ENCODE measurements around the gene HES7. TPM values are rescaled to one million over a fixed set of nuclear protein-coding genes. Genes with fewer than 3 reads are reported as not detected.
"Not testable (repeated sequence)": the region's sequence is repeated elsewhere in the genome, so short reads cannot be mapped to it uniquely, and the experiment has no call there.

The HES7 gene
- polyA plus RNA-seq, 12 donors = 0.12 to 0.29 (median 0.14) TPM; not detected in 9

DNA sequence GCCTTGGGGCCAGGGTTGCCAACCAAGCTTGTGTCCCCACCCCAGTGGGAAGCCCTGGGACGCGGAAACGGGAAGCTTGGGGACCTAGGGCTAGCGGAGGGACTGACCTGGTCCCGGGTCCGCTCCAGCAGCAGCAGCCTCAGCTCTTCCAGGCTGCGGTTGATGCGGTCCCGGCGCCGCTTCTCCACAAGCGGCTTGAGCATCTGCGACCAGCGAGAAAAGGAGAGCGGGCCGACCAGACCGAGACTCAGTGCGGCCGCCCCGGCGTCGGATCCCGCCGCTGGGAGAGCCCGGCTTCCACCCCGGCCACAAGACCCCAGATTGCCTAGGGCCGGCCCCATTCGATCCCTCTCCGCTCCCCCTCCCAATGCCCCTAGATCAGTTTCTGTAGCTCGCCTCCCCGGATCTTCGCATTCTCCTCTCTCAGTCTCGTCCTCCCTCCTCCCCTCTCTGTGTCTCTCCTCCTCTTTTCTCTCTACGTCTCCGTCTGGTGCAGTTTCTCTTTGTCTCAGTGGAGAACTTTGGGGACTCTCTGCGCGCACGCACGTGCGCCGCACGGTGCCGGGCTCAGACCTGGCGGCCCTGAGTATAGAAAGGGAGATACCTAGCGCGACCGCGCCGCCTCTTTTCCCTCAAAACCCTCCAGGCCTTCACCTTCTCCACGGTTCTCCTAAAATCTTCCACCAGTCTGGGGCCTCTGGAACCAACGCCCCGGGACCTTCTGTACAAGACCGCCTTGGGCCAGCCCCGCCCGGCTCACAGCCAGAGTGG lies 797 bp downstream of the HES7 start:
- DNase-seq = no peak

DNA sequence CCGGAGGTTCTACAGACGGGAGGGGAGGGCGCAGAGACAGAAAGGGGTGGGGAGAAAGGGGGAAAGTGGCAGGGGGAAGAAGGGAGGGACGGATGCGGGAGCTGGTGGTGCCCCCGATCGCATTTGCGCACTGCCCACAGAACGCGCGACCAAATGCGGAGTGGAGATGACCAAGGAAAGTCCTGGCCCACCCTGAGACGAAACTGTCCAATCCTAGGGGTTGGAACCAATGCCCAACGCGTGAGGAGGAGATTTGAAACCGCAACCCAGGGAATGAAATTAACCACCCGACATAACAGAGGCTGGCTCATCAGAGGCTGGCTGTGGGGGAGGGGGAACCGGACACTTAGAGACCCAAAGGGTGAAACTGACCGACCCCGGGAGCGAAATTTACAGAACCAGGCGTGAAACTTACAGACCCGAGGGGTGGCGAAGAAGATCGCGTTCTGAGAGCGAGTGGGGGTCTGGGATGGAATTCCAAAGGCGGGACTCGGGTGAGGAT lies 1.4 kb downstream of the HES7 start:
- DNase-seq = no peak

DNA sequence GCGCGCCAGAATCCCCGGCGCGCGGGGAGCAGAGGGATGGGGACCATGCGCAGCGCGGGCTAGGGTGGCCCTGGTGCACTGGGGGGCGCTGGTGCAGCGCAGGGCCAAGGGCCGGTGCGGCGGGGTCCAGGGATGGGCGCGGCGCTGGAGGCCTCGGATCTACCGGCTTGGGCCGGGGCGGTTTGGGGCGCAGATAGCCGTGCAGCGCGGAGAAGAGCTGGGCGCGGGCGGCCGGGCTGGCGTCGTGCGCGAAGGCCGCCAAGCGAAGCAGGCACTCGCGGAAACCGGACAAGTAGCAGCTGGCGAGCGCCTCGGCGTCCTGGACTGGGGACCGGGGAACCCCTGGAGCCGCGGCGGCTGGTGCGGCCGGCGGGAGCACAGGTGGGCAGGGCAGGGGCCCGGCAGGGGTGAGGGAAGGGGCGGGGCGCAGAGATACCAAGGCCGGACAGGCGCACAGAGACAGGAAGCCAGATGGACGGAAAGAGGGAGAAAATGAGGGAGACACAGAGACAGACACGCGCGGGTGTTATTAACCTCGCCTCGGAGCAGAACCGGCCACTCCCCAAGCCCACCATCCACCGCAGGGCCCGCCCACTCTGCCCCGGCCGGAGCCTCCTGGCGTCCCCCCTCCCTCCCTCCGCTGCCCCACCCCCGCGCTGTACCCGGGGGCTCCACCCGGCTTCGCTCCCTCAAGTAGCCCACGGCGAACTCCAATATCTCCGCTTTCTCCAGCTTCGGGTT lies 2.1 kb downstream of the HES7 start:
- peak; percentile 38 for DNase-seq

DNA sequence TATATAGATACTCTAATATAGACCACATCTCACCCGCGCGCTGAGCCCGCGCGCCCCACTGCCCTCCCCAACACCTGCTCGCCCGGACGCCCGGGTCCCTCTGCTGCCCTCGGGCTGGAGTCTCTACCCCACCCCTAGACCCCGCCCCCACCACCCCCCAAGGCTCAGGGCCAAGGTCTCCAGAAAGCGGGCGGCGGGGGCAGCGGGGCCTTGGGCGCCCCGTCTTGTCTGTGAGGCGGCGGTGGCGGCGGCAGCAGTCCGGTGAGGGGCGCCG lies 2.6 kb downstream of the HES7 start:
- DNase-seq = no peak

DNA sequence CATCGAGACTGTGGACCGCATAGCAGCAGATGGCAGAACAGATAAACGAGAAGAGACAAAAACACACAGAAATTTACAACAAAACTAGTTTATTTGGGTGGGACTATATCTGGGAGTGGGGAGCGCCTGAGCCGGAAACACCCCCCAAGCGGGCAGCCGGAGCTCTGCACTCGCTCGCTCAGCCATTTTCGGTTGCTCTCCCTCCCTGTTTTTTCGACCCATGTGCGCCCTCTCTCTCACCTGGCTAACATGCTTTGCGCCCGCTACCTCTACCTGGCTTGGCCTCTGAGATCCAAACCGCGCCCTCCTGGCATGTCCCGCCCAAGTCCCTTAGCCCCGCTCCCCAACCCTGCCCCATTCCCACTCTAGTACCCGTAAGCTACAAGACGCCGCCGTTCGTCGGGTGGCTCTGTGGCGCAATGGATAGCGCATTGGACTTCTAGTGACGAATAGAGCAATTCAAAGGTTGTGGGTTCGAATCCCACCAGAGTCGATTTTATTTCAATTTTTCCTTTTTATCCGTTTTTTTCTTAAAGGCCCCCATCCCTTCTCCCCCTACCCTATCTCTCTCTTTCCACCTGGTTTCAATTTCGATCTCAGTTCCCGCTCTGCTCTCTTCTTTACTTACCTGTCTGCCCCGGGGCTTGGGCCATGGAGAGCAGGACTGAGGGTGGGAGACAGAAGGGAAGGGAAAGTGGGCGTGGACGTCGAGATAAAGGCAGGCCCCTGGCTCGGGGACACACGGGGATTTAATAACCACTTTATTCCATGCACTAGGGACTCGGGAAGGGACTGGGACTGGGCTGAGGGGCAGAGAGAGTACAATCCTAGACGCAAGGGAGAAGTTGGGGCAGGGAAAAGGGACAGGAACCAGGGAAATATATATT lies 3.1 kb downstream of the HES7 start:
- DNase-seq = peak; percentile 4

DNA sequence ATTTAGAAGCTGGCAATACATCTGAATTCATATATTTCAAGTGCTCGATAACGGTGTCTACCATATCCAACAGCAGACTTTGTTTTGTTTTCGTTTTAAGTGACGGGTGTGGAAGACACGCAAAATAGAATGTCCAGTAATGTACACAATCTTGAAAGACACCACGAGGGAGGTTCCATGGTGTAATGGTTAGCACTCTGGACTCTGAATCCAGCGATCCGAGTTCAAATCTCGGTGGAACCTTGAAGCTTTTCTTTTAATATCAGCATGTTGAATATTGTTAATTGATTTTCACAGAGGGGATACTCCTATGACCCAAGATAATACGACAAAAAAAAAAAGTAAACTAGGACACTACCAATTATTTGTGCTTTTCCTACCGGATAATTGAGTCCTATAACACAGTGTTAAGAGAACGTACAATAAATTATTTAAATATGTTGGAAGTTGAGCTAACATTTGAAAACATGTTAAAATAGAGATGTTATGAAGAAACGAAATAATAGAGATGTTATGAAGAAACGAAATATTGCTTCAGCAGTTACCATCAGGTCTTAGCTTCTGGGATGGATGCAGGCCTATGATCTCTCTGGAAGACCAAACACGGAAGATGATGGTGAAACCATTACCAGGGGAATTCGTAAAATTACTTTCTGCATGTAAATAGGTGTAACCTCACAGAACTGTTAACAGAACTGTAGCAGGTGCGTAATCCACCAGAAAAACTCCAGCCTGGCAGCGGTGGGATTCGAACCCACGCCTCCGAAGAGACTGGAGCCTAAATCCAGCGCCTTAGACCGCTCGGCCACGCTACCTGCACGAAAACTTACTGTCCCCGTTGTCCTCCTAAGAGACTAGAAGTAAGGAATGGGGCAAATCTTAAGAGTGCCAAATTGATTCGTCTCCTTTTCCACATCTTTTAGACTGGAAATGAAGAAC lies 4.1 kb downstream of the HES7 start:
- peak; percentile 95 for DNase-seq

DNA sequence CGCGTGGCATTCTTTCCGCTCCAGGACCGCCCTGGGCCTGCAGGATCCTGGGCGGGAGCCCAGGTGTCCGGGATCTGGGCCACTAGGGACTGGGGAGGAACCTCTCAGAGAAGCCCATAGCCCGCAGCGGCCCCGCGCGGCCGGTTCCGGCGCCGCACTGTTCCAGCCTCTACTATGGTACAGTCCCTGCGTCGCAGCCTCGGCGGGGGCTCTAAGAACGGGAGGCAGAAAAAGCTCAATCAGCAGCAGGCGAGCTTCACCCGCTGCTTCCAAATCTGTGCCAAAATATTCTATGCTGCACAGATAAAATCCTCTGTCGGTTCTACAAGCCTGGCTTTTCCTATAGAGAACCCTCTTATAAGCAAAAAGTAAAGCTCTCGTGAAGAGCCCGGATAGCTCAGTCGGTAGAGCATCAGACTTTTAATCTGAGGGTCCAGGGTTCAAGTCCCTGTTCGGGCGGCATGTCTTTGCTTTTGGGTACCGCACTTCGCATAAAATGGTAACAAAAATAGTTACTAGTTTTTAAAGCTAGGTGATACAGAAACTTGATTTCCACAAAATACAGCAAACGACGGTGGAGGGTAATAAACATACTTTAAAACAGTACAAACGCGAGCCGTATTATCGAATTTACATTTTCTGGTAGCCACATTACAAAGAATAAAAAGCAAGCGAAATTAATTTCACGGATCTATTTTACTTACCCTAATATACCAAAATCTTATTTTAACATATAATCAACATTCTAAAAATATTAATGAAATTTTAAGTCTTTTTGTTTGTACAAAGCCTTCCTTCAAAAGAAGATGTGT lies 4.9 kb downstream of the HES7 start:
- DNase-seq = peak; percentile 85

DNA sequence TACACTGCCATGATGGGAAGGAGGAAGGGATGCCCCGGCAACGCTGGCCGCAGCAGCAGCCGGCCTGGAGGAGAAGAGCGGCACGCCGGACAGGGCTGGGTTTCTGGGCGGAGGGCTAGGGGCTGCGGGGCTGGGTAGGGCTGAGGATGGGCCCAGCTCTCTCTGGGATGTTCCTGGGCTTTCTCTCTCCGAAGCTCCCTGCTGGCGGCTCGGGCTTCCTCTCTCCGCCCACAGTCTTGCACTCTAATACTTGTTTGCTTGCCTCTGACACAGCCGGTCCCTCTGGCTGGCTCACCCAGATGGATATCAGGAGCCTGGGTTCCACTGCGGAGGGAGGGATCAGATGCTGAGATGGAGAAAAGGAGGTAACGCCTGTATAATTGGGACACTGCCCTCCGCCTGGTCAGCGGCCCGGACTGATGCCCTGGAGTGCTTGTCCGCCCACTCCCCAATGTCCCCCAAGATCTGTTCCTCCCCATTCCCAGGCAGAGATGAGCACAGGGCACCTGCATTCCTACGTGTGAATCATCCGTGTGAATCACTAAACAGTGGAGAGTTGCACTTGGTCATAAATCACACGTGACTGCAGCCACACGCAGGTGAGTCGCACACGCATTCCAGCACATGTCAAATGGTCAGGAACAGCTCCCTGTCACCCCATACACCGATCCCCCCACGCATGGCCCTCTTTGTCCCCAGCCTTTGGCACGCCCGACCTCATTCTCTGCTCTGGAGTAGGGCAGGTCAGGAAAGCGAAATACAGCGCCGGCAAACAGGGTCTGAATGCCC lies 5.7 kb downstream of the HES7 start, which contains the start of gene ALOXE3:
Gene ALOXE3, minus strand, starts transcription at position 535 of the 789 bp plus-strand sequence. Its CDS starts 524 bp downstream, at position 11.
- DNase-seq = peak; percentile 23

DNA sequence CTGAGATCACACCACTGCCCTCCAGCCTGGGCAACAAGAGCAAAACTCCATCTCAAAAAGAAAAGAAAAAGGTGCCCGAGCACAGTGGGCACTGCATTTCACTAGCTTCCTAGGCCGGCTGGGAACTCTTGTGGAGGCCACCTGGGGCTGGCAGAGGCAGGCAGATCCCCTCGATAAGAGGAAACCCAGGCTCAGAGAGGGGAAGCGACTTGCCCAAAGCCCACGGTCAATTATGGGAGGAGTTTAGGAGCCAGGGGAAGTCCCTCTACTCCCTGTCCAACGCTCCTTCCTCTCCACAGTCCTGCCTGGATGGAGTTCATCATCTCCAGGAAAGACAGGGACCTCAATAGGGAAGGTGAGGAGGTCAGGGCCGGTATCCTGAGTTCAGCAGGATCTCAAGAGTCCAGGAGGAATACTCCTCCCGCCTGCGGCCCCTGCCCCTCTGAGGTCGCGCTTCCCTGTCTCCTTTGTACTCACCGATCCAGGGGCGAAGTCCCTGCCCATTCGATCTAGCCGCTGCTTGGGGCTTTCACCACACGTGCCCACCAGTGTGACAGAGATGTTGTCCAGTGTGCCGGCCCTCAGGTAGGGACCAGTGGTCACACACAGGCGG lies 6.4 kb downstream of the HES7 start:
- DNase-seq = peak; percentile 5

DNA sequence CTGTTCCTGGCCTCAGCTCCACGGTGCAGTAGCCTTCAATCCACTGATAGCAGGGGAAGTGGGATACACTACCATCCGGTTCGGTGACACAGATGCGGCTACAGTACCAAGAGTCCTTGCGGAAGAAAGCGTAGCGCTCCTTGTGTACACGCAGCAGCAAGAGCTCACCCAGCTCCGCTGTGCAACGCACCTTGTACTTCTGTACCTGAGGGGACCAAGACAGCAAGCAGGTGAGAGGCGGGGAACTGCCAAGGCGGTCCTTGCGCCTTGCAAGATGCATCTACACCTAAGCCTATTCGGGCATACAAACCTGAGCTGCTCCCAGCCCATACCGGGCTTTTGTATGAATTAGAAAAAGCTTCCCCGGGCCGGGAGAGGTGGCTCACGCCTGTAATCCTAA lies 7.1 kb downstream of the HES7 start:
- no peak for DNase-seq

DNA sequence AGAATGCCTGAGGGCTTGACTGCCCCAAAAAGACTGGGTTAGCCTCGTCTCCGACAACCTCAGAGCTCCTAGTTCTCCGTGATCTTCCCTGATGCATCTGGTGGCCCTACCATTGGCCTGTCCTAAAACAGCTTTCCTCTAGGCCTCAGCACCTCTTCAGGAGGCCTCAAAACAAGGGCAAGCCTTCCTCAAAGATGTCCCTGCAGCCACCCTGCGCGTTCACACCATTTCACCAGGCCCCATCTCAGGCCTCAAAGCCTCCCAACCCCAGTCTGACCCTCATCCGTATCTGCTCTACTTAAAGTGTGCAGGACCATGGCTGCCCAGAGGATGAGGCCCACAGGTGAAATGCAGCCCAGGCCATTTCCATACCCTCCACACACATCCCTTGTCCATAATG lies 13.0 kb downstream of the HES7 start:
- no peak for DNase-seq

DNA sequence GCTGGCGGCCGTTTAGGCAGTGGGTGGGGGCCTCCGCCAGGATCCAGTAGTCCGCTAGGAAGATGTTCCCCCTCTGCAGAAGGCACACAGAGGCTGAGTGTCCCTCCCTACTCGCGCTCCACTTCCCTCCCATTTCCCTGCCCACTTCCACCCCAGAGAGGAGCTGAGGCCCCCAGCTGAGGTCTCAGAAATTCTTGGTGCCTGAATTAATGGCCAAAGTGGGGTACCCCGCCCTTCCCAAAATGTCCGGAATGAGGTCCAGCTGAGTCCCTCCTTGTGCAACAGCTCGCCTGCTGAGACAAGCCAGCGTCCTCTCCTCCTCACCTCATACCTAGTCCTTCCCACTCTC lies 13.5 kb downstream of the HES7 start:
- DNase-seq = no peak

DNA sequence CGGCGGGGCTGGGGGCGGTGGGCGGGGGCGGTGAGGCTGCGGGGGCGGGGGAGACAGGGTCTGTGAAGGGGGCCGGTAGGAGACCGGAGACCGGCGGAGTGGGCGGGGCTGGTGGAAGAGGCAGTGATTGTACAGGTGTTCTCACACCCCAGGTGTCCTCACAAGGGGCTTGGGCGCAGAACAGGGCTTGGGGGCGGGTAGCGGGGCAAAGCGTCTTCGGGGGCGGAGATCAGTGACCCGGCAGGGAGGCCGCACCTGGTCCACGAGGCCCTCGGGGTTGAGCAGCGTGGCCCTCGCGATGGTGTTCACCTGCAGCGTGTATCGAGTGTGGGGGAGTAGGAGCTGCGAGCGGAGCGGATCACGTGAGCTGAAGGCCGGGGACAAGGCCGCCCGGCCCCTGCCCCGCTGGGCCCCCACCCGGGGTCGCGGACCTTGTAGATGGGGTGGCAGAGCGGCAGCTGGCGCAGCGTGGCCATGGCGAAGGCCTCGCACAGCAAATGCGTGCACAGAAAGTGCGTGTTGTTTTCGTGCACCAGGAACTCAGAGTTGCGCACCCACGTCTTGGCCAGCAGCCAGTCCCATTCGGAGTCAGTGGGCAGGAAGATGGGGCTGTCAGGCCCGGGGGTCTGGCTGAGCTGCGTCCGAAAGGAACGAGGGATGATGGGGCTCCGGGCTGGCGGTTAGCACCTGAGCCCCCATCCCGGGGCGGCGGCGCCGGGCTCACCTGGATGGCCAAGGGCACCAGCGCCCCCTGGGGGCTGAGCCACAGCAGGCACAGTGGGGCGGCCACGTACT lies 14.0 kb downstream of the HES7 start:
- peak; percentile 20 for DNase-seq

DNA sequence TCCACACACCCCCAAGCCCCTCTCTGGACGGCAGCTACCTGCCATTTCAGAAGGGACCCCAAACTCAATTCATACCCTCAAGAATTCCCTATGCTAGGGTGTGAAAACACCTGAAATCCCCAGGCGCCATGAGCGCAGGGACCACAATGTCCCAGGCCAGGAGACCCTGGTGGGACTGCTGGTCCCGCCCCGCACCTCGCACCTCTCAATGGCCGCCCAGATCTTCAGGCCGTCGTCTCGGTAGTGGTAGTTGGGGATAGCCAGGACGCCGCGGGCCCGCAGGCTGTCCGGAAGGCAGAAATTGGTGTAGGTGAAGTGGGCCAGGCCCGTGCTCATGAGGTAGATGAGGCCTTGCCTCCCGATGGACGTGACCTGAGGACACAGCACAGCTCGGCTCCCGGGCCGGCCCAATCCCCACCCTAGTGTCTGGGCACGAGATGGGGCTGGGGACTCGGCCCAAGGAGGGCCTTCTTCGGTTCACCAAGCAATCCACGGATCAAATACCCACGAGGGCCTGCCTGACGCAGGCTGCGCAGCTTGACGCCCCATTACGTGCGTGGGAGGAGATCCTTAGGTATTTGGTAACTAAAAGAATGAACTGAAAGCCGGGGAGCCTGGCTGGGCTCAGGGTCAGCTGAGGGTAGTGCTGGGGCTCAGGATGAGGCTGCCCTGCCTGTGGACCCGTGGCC lies 14.8 kb downstream of the HES7 start:
- no peak for DNase-seq

DNA sequence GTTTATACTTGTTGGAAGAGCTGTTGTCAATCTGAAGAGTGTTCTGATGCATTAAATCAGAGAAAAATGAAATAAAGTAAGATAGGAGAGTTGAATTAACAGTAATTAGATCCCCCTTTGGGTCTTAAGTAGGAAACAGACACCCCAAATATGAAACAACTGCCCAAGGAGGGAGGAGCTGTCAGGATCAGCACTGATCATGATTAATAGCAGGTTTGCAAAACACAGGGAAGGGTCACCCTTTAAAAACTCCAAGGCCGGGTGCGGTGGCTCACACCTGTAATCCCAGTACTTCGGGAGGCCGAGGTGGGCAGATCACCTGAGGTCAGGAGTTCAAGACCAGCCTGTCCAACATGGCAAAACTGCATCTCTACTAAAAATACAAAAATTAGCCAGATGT lies 16.9 kb downstream of the HES7 start:
- not testable (repeated sequence) for DNase-seq

DNA sequence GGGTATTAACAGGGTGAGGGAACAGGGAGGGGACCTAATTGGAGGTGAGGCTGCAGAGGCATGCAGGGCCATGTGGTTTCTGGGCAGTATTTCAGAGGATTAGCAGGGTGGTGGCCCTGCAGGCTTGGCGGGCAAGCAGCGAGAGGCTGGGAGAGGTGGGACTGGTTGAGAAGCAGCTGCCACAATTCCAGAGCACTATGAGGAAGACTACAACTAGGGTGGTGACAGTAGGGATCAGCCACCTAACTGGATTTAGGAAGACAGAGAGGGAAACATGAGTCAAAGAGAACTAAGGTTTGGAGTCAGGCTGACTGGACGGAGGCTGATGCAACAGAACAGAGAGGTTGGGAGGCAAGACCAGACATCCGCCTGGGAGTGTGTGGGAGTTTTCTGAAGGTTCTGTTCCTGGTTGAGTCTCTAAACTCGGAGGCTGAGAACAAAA lies 17.9 kb downstream of the HES7 start:
- no peak for DNase-seq

DNA sequence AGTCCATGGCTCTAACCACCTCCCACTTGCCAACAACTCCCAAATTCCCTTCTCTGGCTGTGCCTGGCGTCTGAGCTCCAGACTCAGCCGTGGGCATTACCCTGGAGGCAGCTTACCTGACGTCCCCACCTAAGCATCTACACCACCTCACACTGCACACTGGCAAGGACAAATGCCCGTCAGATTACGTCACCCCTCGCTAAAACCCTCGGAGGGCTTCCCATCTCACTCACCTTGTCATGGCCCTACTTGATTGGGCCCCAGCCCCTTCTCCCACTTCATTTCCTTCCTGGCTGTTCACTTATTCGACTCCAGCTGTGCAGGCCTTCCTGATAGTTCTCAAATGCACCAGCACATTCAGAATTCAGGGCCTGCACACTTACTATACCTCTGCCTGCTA lies 19.0 kb downstream of the HES7 start:
- DNase-seq = no peak
